ENCODE data around the gene CCPG1. TPM values are rescaled to one million over a fixed set of nuclear protein-coding genes. Genes with fewer than 3 reads are reported as not detected.
A peak's percentile ranks its signal among the peaks of the same experiment; 100 is the strongest.

Gene CCPG1
- total and polyA plus RNA-seq, 10 of the 15 experiments (the other 5 are each of a cell fraction or from before 2014, with no cell fraction given) = 5.1 to 15.8 (median 10.0) TPM

DNA sequence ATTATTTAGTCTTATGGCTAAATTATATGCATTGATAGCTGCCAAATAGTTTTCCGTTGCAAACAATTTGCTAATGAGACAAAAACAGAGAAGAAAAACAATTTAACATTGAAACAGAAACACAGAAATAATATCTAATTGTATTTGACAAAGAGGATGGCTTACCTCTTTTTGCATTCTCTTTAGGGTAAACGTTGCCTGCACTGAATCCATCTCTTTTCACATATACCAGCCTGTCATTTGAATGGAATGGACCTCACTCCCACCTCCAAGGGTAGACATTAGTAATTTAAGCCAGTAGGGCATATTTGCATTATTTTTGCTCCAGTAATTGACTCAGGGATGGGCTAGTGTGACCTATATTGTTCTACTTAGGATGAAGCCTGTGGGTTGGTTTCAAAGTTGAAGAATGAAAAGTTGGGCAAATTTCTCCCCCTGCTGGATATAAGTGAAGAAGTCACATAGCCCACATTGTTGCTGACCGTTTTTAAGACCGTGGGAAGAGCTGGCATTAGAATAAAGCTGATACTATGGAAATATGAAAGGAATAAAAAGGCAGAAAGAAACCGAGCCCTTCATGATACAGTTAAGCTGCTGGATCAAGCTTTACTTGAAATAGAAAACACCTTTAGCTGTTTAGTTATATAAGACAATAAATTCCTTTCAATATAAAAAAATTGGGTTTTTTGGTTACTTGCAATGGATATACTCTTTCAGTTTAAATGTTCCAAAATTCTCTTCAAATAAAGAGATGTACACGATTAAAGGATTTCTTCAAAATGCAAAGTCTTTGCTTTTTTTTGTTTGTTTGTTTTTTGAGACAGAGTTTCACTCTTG is 27.0 kb upstream of the CCPG1 start (continued):
- no peak for TF ChIP-seq BRCA1 (IDR thresholded peaks at IDR 0.05; ENCODE audit: low read depth, low read length)
- TF ChIP-seq SREBF2 (IDR thresholded peaks at IDR 0.05; ENCODE audit: low read length) = no peak
- no peak for TF ChIP-seq NR2C1 (IDR thresholded peaks at IDR 0.05)
- TF ChIP-seq, protein P1, sequence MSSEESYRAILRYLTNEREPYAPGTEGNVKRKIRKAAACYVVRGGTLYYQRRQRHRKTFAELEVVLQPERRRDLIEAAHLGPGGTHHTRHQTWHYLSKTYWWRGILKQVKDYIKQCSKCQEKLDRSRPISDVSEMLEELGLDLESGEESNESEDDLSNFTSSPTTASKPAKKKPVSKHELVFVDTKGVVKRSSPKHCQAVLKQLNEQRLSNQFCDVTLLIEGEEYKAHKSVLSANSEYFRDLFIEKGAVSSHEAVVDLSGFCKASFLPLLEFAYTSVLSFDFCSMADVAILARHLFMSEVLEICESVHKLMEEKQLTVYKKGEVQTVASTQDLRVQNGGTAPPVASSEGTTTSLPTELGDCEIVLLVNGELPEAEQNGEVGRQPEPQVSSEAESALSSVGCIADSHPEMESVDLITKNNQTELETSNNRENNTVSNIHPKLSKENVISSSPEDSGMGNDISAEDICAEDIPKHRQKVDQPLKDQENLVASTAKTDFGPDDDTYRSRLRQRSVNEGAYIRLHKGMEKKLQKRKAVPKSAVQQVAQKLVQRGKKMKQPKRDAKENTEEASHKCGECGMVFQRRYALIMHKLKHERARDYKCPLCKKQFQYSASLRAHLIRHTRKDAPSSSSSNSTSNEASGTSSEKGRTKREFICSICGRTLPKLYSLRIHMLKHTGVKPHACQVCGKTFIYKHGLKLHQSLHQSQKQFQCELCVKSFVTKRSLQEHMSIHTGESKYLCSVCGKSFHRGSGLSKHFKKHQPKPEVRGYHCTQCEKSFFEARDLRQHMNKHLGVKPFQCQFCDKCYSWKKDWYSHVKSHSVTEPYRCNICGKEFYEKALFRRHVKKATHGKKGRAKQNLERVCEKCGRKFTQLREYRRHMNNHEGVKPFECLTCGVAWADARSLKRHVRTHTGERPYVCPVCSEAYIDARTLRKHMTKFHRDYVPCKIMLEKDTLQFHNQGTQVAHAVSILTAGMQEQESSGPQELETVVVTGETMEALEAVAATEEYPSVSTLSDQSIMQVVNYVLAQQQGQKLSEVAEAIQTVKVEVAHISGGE (CRISPR knock-in tag; IDR thresholded peaks at IDR 0.05) = no peak
- TF ChIP-seq SMC3 (IDR thresholded peaks at IDR 0.05; ENCODE audit: borderline replicate concordance, low read length) = peak; percentile 65; the same call in 1 of the 2 replicates
- TF ChIP-seq ATF7 (IDR thresholded peaks at IDR 0.05; ENCODE audit: low read depth) = no peak
- no peak for TF ChIP-seq RCOR1 (conservative IDR thresholded peaks at IDR 0.05; ENCODE audit: low read depth, low read length)
- TF ChIP-seq, protein P2, sequence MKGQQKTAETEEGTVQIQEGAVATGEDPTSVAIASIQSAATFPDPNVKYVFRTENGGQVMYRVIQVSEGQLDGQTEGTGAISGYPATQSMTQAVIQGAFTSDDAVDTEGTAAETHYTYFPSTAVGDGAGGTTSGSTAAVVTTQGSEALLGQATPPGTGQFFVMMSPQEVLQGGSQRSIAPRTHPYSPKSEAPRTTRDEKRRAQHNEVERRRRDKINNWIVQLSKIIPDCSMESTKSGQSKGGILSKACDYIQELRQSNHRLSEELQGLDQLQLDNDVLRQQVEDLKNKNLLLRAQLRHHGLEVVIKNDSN (IDR thresholded peaks at IDR 0.05; ENCODE audit: borderline replicate concordance, extremely low read length, insufficient read depth, low read depth, low read length) = no peak
- TF ChIP-seq, protein P3, sequence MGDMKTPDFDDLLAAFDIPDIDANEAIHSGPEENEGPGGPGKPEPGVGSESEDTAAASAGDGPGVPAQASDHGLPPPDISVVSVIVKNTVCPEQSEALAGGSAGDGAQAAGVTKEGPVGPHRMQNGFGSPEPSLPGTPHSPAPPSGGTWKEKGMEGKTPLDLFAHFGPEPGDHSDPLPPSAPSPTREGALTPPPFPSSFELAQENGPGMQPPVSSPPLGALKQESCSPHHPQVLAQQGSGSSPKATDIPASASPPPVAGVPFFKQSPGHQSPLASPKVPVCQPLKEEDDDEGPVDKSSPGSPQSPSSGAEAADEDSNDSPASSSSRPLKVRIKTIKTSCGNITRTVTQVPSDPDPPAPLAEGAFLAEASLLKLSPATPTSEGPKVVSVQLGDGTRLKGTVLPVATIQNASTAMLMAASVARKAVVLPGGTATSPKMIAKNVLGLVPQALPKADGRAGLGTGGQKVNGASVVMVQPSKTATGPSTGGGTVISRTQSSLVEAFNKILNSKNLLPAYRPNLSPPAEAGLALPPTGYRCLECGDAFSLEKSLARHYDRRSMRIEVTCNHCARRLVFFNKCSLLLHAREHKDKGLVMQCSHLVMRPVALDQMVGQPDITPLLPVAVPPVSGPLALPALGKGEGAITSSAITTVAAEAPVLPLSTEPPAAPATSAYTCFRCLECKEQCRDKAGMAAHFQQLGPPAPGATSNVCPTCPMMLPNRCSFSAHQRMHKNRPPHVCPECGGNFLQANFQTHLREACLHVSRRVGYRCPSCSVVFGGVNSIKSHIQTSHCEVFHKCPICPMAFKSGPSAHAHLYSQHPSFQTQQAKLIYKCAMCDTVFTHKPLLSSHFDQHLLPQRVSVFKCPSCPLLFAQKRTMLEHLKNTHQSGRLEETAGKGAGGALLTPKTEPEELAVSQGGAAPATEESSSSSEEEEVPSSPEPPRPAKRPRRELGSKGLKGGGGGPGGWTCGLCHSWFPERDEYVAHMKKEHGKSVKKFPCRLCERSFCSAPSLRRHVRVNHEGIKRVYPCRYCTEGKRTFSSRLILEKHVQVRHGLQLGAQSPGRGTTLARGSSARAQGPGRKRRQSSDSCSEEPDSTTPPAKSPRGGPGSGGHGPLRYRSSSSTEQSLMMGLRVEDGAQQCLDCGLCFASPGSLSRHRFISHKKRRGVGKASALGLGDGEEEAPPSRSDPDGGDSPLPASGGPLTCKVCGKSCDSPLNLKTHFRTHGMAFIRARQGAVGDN (IDR thresholded peaks at IDR 0.05) = no peak
- TF ChIP-seq, protein P4, sequence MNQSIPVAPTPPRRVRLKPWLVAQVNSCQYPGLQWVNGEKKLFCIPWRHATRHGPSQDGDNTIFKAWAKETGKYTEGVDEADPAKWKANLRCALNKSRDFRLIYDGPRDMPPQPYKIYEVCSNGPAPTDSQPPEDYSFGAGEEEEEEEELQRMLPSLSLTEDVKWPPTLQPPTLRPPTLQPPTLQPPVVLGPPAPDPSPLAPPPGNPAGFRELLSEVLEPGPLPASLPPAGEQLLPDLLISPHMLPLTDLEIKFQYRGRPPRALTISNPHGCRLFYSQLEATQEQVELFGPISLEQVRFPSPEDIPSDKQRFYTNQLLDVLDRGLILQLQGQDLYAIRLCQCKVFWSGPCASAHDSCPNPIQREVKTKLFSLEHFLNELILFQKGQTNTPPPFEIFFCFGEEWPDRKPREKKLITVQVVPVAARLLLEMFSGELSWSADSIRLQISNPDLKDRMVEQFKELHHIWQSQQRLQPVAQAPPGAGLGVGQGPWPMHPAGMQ (IDR thresholded peaks at IDR 0.05; ENCODE audit: borderline replicate concordance) = no peak
- TF ChIP-seq EGR1 (IDR thresholded peaks at IDR 0.05; ENCODE audit: borderline replicate concordance in 1 of 2, low read depth in 2 of 2, low read length in 2 of 2) = no peak
- peak; percentile 78 for TF ChIP-seq RAD21 (IDR thresholded peaks at IDR 0.05; ENCODE audit: insufficient read depth, low read depth, low read length)
- TF ChIP-seq HCFC1 (IDR thresholded peaks at IDR 0.05; ENCODE audit: low read length) = no peak
- TF ChIP-seq SIN3A (IDR thresholded peaks at IDR 0.05; ENCODE audit: low read depth, low read length) = no peak
- no peak for TF ChIP-seq CBFB (IDR thresholded peaks at IDR 0.05; ENCODE audit: low read depth)

Measured in GM12878 (cell line).